ENCODE measurements around the gene PTPRR.

The PTPRR gene

DNA sequence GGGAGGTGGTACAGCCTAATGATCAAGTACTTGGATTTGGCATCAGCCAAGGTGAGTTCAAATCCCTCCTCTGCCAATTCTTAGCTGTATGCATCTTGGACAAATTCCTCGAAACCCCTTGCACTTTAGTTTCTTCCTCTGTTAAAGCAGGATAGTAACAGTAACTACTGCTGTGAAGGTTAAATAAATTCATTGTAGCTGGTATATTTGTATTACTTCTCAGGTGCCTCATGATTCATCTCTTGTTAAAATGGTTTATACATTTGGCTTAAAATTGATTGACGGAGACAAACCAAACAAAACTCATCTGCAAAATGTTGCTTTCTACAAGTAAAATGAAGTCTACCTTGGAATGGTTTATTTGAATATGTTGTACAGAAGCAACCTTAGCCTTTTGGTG lies 281.0 kb downstream of the PTPRR start:
- no peaks in the 10 kb centered on the region for H3F3A ChIP-seq (ENCODE audit: low read depth)
- H3K4me3 ChIP-seq (ENCODE audit: low read length, poor library complexity, severe bottlenecking) = no peak overlapping the region
- H3K9me3 ChIP-seq (ENCODE audit: insufficient read depth, low read depth, low read length) = no peaks in the 10 kb centered on the region
- H3K9ac ChIP-seq (ENCODE audit: low read depth, low read length, poor library complexity, severe bottlenecking) = no peak overlapping the region
- H3K4me1 ChIP-seq (ENCODE audit: insufficient read depth, low read length, poor library complexity, severe bottlenecking) = peaks cover 42% of the 10 kb centered on the region
- H3K79me2 ChIP-seq (ENCODE audit: insufficient read depth, low read length) = no peaks in the 10 kb centered on the region
- no peaks in the 10 kb centered on the region for H3K36me3 ChIP-seq (ENCODE audit: insufficient read depth, low read length)
- no peak for TF ChIP-seq EZH2phosphoT487 (IDR thresholded peaks at IDR 0.05; ENCODE audit: borderline replicate concordance)
- TF ChIP-seq, protein P1, sequence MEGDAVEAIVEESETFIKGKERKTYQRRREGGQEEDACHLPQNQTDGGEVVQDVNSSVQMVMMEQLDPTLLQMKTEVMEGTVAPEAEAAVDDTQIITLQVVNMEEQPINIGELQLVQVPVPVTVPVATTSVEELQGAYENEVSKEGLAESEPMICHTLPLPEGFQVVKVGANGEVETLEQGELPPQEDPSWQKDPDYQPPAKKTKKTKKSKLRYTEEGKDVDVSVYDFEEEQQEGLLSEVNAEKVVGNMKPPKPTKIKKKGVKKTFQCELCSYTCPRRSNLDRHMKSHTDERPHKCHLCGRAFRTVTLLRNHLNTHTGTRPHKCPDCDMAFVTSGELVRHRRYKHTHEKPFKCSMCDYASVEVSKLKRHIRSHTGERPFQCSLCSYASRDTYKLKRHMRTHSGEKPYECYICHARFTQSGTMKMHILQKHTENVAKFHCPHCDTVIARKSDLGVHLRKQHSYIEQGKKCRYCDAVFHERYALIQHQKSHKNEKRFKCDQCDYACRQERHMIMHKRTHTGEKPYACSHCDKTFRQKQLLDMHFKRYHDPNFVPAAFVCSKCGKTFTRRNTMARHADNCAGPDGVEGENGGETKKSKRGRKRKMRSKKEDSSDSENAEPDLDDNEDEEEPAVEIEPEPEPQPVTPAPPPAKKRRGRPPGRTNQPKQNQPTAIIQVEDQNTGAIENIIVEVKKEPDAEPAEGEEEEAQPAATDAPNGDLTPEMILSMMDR (conservative IDR thresholded peaks at IDR 0.05; ENCODE audit: low read length) = no peak
- H3K27me3 ChIP-seq (ENCODE audit: insufficient read depth, low read length, poor library complexity, severe bottlenecking) = no peaks in the 10 kb centered on the region
- H3K4me2 ChIP-seq (ENCODE audit: low read depth, low read length, poor library complexity, severe bottlenecking) = no peak overlapping the region
- no peaks in the 10 kb centered on the region for H3K9me2 ChIP-seq (replicated peaks; ENCODE audit: low read depth, low read length)
- H4K20me1 ChIP-seq (ENCODE audit: insufficient read depth, low read length, poor library complexity, severe bottlenecking) = no peaks in the 10 kb centered on the region
- H2AFZ ChIP-seq (ENCODE audit: low read length) = no peak overlapping the region

DNA sequence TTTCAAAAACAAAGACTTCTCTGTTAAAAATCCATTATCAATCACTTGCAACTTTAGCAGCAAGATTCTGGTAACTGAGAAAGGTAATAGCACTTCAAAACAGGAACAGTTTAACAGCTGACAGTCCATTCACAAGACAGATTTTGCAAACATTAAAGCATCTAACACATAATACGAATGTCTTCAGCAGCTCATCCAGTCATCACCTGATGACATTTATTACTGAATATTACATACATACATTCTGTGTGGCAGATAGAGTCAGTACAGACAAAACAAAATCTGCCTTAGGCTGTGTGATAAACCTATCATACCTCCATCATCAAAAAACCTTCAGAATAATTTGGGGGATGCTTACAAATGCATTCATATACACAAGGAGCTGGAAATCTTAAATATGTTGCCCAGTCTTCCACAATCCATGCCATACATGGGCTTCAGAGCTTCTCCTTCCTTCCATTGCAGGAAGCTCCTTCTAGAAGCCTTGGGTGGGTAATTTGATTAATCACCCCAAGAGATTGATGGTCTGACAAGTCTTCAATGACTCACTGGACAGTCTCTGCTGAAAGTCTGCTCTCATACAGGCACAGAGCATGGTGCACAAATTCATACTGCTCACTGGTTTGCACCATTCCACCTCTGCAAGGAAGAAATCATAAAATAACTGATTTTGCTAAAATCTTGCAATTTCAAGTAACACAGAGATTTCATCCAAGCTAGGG lies 281.7 kb downstream of the PTPRR start:
- H3F3A ChIP-seq (ENCODE audit: low read depth) = no peaks in the 10 kb centered on the region
- H3K79me2 ChIP-seq (ENCODE audit: insufficient read depth, low read length) = no peaks in the 10 kb centered on the region
- no peak overlapping the region for H3K9ac ChIP-seq (ENCODE audit: low read depth, low read length, poor library complexity, severe bottlenecking)
- H3K9me2 ChIP-seq (replicated peaks; ENCODE audit: low read depth, low read length) = no peaks in the 10 kb centered on the region
- H3K4me1 ChIP-seq (ENCODE audit: insufficient read depth, low read length, poor library complexity, severe bottlenecking) = peaks cover 34% of the 10 kb centered on the region
- no peak overlapping the region for H3K4me3 ChIP-seq (ENCODE audit: low read length, poor library complexity, severe bottlenecking)
- no peaks in the 10 kb centered on the region for H3K9me3 ChIP-seq (ENCODE audit: insufficient read depth, low read depth, low read length)
- H3K4me2 ChIP-seq (ENCODE audit: low read depth, low read length, poor library complexity, severe bottlenecking) = no peak overlapping the region
- TF ChIP-seq EZH2phosphoT487 (IDR thresholded peaks at IDR 0.05; ENCODE audit: borderline replicate concordance) = no peak
- H4K20me1 ChIP-seq (ENCODE audit: insufficient read depth, low read length, poor library complexity, severe bottlenecking) = no peaks in the 10 kb centered on the region
- H3K27me3 ChIP-seq (ENCODE audit: insufficient read depth, low read length, poor library complexity, severe bottlenecking) = no peaks in the 10 kb centered on the region
- H2AFZ ChIP-seq (ENCODE audit: low read length) = no peak overlapping the region
- no peaks in the 10 kb centered on the region for H3K36me3 ChIP-seq (ENCODE audit: insufficient read depth, low read length)

DNA sequence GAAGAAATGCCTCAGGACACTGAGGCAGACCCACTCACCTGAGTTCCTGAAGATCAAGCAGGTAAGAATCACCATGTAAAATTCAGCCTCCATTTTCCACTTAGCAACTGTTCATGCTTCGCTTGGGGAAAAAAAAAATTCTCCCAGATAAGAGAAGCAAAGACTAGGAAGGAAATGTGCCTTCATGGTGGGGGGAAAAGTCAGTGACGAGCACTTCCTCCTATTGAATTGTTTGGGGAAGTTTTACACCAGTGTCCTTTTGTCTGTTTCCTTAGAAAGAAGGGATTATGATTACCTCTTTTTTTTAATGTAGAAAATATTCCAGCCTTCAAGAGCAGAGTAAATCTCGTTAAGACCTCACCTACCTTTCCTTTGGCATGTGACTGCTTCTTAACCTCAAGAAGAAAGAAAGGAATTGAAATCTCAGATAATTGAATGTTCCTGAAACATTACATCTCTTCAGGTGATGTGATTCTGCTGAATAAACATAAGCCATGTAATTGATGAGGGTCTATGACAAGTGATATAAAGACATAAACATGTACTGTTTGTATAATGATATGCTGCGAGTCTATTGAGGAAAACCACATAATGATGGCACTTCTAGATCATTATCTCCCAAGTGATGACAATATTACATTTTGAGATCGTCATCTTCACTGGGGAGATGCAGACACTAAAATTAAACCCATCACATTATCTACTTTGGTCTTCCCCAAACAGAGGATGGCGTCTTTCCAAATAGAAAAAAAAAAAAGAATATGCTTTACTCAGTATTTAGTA lies 283.0 kb downstream of the PTPRR start, which contains the start of gene PTPRB:
TSS of gene PTPRB (minus strand) at position 127 of the 783 bp plus-strand sequence. CDS start at position 93, 34 bp downstream.
- TF ChIP-seq, protein P1 (conservative IDR thresholded peaks at IDR 0.05; ENCODE audit: low read length) = no peak
- no peak for TF ChIP-seq EZH2phosphoT487 (IDR thresholded peaks at IDR 0.05; ENCODE audit: borderline replicate concordance)
- Histone ChIP-seq H3K4me1 (ENCODE audit: insufficient read depth, low read length, poor library complexity, severe bottlenecking) (peaks cover 34% of the 10 kb centered on the region), H3K36me3 (ENCODE audit: insufficient read depth, low read length) (no peaks in the 10 kb centered on the region), H4K20me1 (ENCODE audit: insufficient read depth, low read length, poor library complexity, severe bottlenecking) (no peaks in the 10 kb centered on the region), H3K4me3 (ENCODE audit: low read length, poor library complexity, severe bottlenecking) (no peak within 1 kb of the TSS), H3K79me2 (ENCODE audit: insufficient read depth, low read length) (no peaks in the 10 kb centered on the region), H3F3A (ENCODE audit: low read depth) (no peaks in the 10 kb centered on the region), H3K9me2 (replicated peaks; ENCODE audit: low read depth, low read length) (no peaks in the 10 kb centered on the region), H2AFZ (ENCODE audit: low read length) (no peak within 1 kb of the TSS), H3K27me3 (ENCODE audit: insufficient read depth, low read length, poor library complexity, severe bottlenecking) (no peaks in the 10 kb centered on the region), H3K4me2 (ENCODE audit: low read depth, low read length, poor library complexity, severe bottlenecking) (no peak within 1 kb of the TSS), H3K9me3 (ENCODE audit: insufficient read depth, low read depth, low read length) (no peaks in the 10 kb centered on the region), H3K9ac (ENCODE audit: low read depth, low read length, poor library complexity, severe bottlenecking) (no peak within 1 kb of the TSS)

Data from Loucy (cell line).